Ascending aorta (tissue), 2 donors: ENCODE data around the gene ZIC2. TPM values are rescaled to one million over a fixed set of nuclear protein-coding genes. Genes with fewer than 3 reads are reported as not detected.

Source experiments
- DNase-seq, 2 donors: peaks; one replicate each; pipeline ENCODE4 v3.0.0-alpha.2; 2019; ENCODE audit warnings: low spot score in 2 of 2
- H3K27ac ChIP-seq, 2 donors: fragments of 200-600 bp; sonication (generic); one replicate each; pipeline ENCODE4 v1.5.1; 2016 to 2017; ENCODE audit warnings: mild to moderate bottlenecking in 1 of 2
- H3K27me3 ChIP-seq: fragments of 200-600 bp; sonication (generic); one replicate; pipeline ENCODE4 v1.5.1; 2017
- H3K36me3 ChIP-seq, 2 donors: fragments of 200-600 bp; sonication (generic); one replicate each; pipeline ENCODE4 v1.5.1; 2016
- H3K4me1 ChIP-seq, 2 donors: fragments of 200-600 bp; sonication (generic); one replicate each; pipeline ENCODE4 v1.5.1; 2016 to 2017; ENCODE audit warnings: mild to moderate bottlenecking in 1 of 2
- H3K4me3 ChIP-seq, 2 donors: fragments of 200-600 bp; sonication (generic); one replicate each; pipeline ENCODE4 v1.5.1; 2016 to 2017; ENCODE audit warnings: mild to moderate bottlenecking in 1 of 2
- H3K9me3 ChIP-seq, 2 donors: fragments of 200-600 bp; sonication (generic); one replicate each; pipeline ENCODE4 v1.5.1; 2016
- intact Hi-C: fragments of 100-400 bp; cut with DNase I; formaldehyde crosslinking; loops from one replicate; pipeline ENCODE4 v1.15.1; 2023
- total RNA-seq: library from RNA; depleted of rRNA; stranded (reverse); fragments of >200 nt; gene quantifications from one replicate; pipeline ENCODE4 v1.1.0, GENCODE V29; 2016
- TF ChIP-seq, protein P1 (sequence below), 3 experiments: fragments of 200-600 bp in 2 of 3; fragments of 450-650 bp in 1 of 3; sonication (generic) in 2 of 3; IDR thresholded peaks; one replicate each; pipeline ENCODE4 v1.5.1; 2016 to 2019; ENCODE audit warnings: antibody characterized with exemption in 3 of 3, mild to moderate bottlenecking in 1 of 3, moderate library complexity in 1 of 3

The ZIC2 gene
- total RNA-seq, 1 donor from 2014 or later: not detected

DNA sequence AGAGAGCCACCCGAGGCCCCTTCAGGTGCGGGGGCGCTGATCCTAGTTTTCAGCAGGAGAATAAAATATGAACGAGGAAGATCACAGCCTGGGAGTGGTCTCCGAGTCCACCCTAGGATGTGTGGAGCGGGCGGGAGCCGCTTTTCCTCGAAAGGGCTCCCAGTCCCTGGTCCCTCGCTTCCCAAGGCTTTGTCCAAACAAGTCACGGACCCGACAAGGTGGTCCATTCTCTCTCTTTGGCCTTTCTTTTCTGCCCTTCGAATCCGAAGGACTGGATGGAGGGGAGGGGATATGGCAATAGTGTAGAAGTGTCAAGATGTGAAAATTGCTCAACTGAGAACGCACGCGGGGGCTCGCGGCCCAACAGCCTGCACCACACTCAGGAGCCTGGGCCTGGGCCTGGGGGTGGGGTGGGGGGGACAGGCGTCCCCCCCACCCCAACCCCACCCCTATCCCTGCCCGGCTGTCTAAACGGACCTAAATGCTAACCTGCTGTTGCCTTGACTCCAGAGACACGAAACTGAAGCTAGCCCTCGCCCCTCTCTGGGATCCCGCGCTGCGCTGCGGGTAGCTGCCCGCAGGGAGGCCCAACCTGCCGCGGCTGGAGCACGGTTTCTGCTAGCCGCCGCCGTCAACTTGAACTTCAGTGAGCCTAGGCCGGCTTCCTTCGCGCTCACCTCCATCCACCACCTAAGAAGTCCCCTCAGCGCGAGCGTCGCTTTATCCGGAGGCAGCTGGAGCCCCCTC, 7.1 kb downstream of the ZIC2 start:
- Histone ChIP-seq H3K36me3 (no peaks in the 10 kb centered on the region), H3K4me3 (no peak overlapping the region), H3K27me3 (peaks cover 62% of the 10 kb centered on the region), H3K27ac (no peak overlapping the region), H3K4me1 (no peaks in the 10 kb centered on the region), H3K9me3 (no peaks in the 10 kb centered on the region)
- TF ChIP-seq, protein P1, sequence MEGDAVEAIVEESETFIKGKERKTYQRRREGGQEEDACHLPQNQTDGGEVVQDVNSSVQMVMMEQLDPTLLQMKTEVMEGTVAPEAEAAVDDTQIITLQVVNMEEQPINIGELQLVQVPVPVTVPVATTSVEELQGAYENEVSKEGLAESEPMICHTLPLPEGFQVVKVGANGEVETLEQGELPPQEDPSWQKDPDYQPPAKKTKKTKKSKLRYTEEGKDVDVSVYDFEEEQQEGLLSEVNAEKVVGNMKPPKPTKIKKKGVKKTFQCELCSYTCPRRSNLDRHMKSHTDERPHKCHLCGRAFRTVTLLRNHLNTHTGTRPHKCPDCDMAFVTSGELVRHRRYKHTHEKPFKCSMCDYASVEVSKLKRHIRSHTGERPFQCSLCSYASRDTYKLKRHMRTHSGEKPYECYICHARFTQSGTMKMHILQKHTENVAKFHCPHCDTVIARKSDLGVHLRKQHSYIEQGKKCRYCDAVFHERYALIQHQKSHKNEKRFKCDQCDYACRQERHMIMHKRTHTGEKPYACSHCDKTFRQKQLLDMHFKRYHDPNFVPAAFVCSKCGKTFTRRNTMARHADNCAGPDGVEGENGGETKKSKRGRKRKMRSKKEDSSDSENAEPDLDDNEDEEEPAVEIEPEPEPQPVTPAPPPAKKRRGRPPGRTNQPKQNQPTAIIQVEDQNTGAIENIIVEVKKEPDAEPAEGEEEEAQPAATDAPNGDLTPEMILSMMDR (IDR thresholded peaks at IDR 0.05): no peak
- intact Hi-C loops: loop anchor here (10.0 kb wide), 1 partner anchor 794 kb away; no protein-coding TSS in a partner anchor
- no peak for DNase-seq

DNA sequence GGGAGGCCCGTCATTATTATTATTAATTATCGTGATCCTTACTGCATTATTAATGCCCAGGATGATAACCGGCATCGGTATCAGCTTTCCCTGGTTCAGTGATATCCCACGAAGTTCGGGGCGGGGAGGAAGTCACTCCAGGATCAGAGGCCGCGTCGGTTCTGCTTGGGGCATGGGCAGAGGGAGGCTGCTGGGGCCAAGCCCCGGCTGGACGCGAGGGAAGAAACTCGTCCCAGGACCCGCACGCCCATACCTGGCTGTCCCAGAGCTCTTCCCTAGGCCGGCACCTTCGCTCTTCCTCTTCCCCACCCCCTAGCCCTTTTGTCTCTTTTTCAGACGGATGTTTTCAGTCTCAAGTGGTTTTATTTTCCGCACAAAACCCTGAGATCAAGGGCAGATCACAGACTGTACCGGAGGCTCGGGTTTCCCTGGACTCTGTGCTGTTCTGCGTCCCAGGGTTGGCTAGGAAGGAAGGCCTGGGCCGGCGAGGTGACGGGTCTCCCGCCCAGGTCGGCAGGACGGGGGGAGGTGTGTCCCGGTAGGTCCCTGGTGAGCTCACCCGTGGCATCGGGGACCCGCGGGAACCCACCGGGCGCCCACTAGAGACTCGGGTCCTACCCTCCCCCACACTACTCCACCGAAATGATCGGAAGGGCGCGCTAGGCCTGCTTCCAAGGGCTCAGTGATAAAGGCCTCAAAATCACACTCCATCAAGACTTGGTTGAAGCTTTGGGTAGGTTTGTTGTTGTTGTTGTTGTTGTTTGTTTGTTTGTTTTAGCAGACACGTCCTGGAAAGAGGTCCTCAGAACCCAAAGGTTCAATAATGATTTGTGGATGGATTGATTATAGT, 7.9 kb downstream of the ZIC2 start:
- peak overlapping the region in 1 of 2 donors; percentile 4 for H3K4me3 ChIP-seq
- TF ChIP-seq, protein P1 (IDR thresholded peaks at IDR 0.05): no peak

DNA sequence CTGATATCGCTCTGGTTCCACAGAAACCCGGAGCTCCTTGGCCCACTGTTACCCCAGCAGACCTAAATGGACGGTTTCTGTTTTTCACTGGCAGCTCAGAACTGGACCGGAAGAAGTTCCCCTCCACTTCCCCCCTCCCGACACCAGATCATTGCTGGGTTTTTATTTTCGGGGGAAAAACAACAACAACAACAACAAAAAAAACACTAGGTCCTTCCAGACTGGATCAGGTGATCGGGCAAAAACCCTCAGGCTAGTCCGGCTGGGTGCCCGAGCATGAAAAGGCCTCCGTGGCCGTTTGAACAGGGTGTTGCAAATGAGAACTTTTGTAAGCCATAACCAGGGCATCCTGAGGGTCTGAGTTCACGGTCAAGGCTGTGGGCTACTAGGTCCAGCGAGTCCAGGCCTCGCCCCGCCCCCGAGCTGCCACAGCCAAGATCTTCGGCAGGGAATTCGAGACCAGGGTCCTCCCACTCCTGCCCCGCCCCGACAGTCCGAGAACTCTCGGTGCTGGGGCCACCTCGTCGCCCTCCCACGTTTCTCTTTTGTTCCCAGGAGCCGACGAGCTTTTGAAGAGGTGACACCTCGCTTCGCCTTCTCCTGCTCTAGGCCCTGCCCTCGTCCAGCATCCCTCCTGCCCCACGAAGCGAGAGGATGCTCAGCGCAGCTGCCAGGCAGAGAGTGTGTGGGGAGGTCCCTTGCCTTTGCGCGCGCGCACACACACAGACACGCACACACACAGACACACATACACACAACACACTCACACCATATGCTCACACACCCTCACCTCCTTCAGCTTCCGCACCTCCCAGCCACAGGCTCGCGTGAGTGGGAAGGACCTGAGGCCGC, 8.8 kb downstream of the ZIC2 start:
- H3K9me3 ChIP-seq: no peaks in the 10 kb centered on the region
- no peaks in the 10 kb centered on the region for H3K36me3 ChIP-seq
- peaks cover 61% of the 10 kb centered on the region for H3K27me3 ChIP-seq
- intact Hi-C loops: loop anchor here (5.0 kb wide), 1 partner anchor 33 kb away; no protein-coding TSS in a partner anchor
- no peak overlapping the region for H3K27ac ChIP-seq
- peak overlapping the region in 1 of 2 donors; percentile 4 for H3K4me3 ChIP-seq
- DNase-seq: no peak
- TF ChIP-seq, protein P1 (IDR thresholded peaks at IDR 0.05): no peak
- no peaks in the 10 kb centered on the region for H3K4me1 ChIP-seq

More for the DNA sequence above, 7.9 kb downstream of the ZIC2 start:
- H3K36me3 ChIP-seq: no peaks in the 10 kb centered on the region
- H3K4me1 ChIP-seq: no peaks in the 10 kb centered on the region
- intact Hi-C loops: loop anchor here (5.0 to 10.0 kb wide), 2 partner anchors 32 to 795 kb away; no protein-coding TSS in a partner anchor
- peak in 1 of 2 donors; percentile 62 for DNase-seq
- H3K9me3 ChIP-seq: no peaks in the 10 kb centered on the region
- no peak overlapping the region for H3K27ac ChIP-seq
- H3K27me3 ChIP-seq: peaks cover 61% of the 10 kb centered on the region

DNA sequence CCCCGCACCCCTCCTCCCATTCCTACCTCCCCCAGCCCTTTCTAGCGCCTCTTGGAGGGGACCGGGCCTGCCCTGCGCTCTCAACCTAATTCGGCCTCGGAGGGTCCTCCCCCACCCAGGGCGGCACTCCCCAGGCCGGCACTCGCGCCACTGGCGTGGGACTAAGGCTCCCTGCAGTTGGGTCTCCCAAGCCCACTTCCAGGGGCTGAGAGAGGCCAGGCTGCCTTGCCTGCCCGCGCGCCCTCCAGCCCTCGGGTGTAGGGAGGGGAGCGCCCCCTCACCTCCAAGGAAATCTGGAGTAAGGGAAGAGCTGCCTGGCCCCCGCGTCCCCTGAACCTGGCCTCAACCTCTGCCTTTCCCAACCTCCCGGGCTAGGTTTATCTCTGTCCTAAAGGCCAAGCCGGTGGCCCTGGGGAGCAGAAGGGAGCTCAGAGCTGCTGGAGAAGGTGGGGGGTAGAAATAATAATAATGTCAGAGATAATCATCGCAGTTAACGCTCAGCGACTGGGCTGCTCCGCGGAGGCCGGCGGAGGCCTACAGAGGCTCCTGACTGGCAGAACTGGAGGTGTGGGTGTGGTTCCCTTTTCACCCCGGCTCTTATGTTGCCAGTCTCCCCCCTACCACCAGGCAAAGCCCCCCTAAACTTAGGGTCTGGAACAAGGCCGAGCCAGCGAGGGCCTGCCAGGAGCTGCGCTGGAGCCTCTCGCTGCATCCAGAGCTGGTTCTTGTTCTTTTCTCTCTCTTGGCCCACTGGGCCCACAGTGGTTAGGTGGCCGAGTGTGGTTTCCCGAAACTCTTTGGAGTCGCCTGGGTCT, 9.6 kb downstream of the ZIC2 start:
- Histone ChIP-seq H3K27me3 (peaks cover 62% of the 10 kb centered on the region), H3K36me3 (no peaks in the 10 kb centered on the region), H3K9me3 (peaks cover 0 to 4% of the 10 kb centered on the region in 2 donors), H3K4me3 (no peak overlapping the region), H3K27ac (no peak overlapping the region), H3K4me1 (no peaks in the 10 kb centered on the region)
- intact Hi-C loops: loop anchor here (5.0 kb wide), 1 partner anchor 34 kb away; no protein-coding TSS in a partner anchor
- TF ChIP-seq, protein P1 (IDR thresholded peaks at IDR 0.05): no peak
- DNase-seq: no peak
